SK-N-MC (cell line): ENCODE data around the gene SBSN.

ENCODE experiments used
- EZH2 ChIP-seq: fragments of 200-600 bp; sonication (generic); IDR thresholded peaks from one replicate; pipeline ENCODE4 v1.6.1; 2017; ENCODE audit warnings: antibody characterized with exemption
- FOXP2 ChIP-seq: optimal IDR thresholded peaks from 2 replicates; pipeline ENCODE3; 2011; ENCODE audit warnings: mild to moderate bottlenecking, moderate library complexity; ENCODE audit not compliant: insufficient read depth; ENCODE audit errors: extremely low read length, control extremely low read depth
- POLR2AphosphoS5 ChIP-seq: IDR thresholded peaks from 2 replicates; pipeline ENCODE4 v1.6.1; 2012; ENCODE audit warnings: mild to moderate bottlenecking, low read depth, low read length, borderline replicate concordance

- TF ChIP-seq POLR2AphosphoS5: no peak
- no peak for TF ChIP-seq EZH2
- no peak for TF ChIP-seq FOXP2
Measured at GRCh38 chr19:35543280-35544109, 15.4 kb upstream of the SBSN start.
